ENCODE results near the gene EXD3.

EXD3 gene

DNA sequence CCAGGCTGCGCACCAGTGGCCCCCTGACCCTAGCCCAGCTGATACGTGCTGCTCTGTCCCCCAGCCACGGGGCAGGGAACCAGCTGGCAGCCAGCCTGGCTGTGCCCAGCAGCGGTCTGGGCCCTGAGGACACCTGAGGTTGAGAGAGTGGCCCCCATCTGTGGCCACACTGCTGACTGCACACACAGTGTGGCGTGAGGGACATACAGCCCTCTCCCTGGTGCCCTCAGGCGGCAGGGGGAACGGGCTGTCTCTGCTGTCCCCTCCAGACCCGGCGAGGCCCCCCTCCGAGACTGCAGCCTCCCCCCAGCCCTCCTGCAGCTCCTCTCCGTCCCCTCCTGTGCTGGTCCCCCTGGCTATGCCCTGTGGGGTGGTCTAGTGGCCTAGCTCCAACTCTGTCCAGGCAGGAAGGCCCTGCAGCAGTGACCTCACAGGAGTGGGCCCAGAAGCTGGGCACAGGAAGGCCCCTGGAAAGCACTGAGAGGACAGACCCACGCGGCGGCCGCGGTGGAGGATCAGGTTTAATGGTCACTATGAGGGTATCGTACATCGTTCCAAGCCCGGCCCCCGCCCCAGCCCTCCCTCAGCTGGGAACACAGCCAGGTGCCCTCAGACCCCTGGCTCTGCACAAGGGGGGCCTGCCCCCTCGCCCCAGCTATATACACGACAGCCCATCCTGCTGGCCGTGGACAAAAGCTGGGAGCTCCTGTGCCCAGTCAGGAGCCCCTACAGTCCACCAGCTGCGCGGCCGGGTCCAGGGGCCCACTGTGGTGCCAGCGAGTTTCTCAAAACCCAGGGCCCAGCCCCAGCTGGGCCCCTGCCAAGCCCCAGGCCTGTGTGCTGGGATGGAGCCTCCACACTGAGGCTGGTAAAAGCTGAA is 25.0 kb upstream of the EXD3 start:
- DNase-seq (ENCODE audit: low read depth), result no peak

DNA sequence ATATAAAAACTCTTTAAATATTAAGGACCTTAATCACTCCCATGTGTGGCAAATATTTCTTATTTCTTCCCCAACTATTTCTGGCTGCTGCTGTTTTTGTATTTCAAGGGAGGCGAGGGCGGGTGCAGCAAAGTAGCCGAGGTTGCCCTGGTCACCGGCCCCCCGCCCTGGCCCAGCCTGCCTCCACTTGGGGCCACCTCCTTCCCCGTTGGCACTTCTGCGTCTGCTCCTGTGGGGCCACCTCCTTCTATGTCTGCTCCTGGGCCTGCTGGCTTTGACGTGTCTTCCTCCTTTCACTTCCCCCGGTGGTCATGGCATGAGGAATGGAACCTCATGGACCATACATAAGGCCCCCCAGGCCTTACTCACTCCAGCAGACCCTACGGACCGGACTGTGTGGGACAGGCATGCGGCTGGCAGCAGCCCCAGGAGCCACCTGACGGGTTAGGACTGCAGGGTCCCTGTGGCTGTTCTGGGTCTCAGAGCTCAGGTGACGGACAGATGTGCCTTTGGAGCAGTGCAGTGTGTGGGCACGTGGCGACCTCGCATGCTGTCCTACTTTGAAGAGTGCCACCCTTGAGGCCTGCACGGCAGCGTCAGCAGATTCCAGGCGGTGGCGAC is 24.0 kb upstream of the EXD3 start:
- no peak for DNase-seq (ENCODE audit: low read depth)

DNA sequence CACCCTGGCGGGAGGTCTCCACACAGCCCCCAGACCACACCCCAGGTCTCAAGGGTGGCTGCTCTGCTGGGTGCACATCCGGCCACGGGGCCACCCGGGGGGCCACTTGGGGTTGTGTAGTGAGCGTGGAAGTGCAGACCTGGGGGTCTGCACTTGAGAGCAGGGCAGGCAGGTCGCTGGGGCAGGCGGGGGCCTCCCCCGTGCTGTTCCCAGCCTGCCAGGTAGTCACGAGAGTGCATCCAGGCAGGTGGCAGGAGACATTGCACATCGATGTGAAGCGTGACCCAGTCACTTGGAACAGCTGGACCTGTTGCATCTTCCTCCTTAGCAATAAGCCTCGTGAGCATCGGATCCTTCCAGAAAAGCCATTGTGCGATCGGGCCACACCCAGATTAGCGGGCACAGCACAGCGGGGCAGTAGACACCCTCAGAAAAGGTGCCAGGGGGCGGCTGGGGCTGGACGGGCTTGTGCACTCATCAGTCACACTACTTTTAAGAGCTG is 23.0 kb upstream of the EXD3 start:
- DNase-seq (ENCODE audit: low read depth), result no peak

DNA sequence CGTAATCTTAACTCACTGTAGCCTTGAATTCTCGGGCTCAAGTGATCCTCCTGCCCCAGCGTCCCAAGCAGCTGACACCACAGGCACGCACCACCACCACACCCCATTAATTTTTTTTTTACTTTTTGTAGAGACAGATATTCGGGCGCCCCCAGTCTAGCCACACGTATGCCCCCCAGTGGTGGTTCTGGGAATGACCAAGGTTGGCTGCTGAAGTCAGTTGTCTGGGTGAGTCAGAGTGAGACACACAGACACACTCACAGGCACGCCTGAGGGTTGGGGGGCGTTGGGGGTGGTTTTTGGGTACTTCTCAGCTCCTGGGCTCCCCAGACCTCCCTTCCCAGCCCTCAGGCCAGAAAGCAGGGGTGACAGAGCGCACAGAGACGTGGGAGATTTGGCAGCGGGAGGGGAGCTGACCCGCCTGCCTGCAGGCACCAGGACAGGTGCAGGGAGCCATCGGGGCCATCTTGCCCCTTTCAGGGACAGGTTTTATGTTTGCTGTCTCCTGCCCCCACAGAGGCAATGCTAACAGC is 22.4 kb upstream of the EXD3 start:
- peak; percentile 77 for DNase-seq (ENCODE audit: low read depth)

DNA sequence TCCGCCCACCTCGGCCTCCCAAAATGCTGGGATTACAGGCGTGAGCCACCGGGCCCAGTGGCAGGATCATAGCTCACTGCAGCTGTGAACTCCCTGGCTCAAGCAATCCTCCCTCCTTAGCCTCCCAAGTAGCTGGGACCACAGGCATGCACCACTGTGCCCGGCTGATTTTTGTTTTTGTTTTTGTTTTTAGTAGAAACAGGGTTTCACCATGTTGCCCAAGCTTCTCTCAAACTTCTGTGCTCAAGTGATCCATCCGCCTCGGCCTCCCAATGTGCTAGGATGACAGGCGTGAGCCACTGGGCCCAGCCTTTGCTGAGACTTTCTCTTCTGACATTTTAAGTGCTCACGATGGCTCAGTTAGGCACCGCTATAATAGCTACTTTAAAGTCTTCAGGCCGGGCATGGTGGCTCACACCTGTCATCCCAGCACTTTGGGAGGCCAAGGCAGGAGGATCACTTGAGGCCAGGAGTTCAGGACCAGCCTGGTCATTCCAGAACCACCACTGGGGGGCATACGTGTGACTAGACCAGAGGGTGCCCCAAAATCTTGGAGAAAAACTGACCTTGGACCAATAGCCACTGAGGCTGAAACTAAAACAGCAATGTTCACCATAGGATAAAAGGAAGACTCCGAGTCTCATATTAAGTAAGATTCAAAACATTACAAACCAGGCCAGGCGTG is 21.3 kb upstream of the EXD3 start:
- no peak for DNase-seq (ENCODE audit: low read depth)

DNA sequence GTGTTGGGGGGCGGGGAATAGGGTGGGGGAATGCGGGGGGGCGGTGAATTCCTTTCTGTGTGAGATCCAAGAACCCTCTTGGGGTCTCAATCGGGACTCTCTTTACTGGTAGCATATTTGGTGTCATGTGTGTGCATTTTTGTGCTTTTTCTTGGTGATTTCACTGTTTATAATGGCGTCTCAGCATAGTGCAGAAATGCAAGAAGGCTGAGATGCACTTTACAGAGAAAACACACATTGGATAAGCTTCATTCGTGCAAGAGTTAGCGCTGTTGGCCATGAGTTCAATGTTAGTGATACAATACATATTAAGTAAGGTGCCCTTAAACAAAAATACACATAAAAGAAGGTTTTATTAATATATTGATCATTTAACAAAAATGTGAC is 19.0 kb upstream of the EXD3 start:
- DNase-seq (ENCODE audit: low read depth), result no peak

DNA sequence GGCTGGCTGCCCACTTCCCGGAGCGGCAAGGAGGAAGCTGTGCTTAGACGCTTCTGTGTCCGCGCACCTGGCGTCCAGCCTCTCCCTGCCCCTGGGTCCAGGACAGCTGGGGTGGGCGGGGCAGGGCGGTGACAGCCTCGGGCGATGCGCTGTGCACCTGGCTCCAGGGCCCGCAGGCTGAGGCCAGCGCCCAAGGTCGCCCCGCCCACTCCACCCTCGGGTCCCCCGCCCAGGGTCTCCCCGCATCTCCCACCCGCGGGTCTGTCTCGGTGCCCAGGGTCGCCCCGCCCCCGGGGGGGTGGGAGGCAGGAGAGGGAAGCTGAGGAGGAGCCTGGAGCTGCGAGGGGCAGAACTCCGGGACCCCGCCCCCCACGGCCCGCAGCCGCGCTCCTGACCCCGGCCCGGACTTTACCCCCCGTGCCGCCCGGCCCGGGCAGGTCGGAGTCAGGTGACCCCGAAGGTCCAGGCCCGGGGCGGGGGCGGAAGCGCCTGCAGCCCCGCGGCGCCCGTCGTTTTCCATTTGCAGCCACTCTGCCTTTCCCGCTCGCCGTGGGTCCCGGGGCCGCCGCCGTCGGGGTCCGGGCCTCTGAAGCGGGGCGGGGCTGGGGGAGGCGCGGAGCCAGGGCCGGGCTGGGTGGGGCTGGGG is 18.4 kb upstream of the EXD3 start, which contains the start of gene ENTPD8:
TSS of gene ENTPD8 (minus strand) at position 69 of the 646 bp plus-strand sequence. CDS start 3,072 bp downstream, outside the sequence.
- no peak for DNase-seq (ENCODE audit: low read depth)

DNA sequence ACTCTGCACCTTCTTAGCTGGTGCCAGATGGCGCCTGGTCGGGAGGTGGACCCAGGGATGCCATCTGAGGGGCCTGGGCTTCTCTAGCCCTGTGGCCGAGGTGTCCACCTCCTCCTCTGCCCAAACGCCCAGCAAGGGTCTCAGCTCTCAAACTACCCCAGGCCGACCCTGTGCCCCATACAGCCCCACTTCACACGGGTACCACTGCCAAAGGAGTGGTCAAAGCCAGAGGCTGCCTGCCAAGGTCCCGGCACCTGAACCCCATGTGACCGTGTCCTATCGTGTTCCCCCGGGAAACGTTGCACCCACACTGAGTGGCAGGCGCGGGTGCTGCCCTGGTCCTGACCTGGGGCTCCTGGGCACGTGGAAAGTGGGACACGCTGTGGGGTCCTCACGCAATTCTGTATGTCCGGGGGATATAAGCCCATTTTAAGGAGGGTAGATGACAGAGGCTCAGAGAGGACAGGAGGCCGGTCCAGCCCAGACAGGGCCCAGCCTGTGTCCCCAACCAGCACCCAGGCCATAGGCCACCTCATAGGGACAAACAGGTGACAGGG is 16.3 kb upstream of the EXD3 start:
- no peak for DNase-seq (ENCODE audit: low read depth)

DNA sequence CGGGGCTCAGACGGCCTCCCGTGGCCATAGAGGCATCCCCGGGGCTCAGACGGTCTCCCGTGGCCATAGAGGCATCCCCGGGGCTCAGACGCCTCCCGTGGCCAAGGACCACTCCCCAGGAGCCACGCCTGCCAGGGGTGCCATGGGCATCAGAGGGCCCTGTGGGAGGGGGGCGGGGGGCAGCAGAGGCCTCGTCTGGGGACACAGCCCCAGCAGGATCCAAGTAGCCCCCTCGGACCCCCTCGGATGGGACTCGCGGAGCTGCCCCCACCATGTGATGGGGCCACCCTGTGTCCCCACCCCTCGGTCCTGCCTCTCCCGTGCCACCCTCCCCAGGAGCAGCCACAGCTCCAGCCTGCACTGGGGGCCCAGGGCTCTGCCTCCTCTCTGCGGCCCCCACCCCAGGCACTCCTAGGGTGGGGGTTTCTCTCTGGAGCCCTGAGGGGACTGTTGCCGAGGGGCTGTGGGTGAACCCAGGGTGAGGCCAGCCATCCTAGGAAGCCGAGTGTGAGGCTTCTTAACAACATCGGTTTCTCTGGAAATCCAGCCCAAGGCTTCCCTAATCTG is 15.7 kb upstream of the EXD3 start:
- DNase-seq (ENCODE audit: low read depth), result no peak

DNA sequence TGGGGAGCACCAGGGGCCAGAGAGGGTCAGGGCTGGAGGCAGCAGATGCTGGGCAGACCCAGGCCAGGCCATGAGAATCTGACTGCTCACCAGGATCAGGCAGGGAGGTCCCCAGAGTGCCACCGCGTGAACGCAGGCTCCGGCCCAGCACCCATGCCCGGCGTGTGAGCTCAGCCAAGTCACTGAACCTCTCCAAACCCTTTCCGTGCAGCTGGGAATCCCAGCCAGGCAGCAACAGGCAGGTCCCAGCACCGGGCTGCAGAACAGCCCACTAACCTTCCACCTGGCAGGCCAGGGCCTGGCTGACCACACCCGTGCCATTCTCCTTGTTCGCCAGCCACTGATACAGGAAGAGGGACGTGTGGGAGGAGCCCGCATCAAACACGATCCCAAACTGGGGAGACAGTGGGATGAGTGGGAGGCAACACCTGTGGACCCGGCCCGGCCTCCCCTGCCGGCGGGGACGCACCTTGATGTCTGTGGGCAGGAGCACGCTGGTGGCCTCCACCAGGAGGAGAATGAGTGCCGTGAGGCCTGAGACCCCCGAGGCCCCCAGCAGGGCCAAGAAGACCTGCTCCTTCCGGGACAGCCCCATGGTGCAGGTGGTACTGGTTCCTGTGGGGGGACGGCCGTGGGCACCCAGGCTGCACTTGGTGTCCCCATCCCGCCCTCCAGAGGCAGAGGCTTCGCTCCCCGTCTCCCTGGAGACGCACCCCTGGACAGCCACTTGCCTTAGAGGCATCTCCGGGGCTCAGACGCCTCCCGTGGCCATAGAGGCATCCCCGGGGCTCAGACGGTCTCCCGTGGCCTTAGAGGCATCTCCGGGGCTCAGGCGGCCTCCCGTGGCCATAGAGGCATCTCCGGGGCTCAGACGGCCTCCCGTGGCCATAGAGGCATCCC is 15.0 kb upstream of the EXD3 start:
- no peak for DNase-seq (ENCODE audit: low read depth)

DNA sequence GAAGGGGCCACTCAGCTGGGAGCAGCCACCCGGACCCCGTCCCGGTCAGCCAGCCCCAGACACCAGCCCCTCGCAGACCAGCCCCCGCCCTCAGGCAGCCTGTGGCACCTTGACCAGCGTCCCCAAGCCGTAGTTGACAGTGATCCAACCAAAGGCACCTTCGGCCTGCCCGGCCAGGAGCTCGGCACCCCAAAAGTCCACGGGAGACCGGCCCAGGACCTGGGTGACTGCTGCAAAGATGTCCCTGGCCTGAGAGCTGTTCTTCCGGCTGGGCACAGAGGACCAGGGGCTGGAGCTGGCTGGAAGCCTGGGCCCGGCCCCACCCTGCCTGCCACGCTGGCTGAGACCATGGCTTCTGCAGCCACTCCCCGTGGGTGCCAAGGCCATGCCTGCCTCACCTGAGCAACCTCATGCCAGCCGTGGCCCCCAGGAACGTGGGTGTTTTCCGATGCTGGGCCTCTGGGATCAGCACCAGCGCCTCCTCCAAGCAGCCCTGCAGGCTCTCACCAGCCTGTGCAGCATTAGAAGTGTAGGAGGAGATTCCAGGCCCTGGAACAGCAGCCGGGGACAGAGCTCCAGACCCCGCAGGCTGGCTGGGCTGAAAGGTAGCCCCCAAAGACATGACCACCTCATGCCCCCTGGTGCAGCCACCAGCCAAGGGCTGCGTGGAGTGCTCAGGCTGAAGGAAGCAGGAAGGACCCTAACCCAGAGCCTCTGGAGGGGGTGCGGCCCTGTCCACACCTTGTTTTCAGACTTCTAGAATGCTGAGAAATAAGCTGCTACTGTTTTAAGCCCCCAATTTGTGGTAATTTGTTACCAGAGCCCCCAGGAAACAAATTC is 14.0 kb upstream of the EXD3 start:
- no peak for DNase-seq (ENCODE audit: low read depth)

DNA sequence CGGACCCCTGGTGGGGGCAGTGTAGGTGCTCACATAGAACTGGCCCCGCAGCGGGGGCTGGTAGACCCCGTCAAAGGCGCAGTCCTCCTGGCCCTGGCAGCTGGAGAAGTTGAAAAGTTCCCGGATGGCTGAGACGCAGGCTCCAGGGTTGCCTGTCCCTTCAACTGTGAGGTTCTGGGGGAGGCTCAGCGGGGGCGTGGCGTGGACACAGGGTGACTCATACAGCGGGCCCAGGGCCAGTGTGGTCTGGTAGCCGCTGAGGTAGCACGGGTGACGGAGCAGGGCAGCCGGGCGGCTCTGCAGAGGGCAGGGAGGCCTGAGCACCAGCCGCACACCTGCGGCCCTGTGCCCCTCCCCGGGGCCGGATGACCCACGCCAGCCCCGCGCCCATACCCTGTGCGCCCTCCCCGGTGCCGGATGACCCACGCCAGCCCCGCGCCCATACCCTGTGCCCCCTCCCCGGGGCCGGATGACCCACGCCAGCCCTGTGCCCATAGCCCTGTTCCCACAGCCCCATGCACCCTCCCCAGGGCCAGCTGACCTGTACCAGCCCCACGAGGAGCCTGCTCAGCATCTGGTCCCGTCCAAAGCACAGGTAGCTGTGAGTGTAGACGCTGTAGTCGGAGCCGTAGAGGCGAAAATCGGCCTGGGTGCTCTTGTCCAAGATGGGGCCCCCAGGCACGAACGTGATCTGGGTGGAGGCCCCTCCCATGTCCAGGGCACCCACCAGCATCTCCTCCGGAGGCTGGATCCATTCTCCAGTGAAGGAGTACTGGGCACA is 13.2 kb upstream of the EXD3 start:
- DNase-seq (ENCODE audit: low read depth), result no peak

DNA sequence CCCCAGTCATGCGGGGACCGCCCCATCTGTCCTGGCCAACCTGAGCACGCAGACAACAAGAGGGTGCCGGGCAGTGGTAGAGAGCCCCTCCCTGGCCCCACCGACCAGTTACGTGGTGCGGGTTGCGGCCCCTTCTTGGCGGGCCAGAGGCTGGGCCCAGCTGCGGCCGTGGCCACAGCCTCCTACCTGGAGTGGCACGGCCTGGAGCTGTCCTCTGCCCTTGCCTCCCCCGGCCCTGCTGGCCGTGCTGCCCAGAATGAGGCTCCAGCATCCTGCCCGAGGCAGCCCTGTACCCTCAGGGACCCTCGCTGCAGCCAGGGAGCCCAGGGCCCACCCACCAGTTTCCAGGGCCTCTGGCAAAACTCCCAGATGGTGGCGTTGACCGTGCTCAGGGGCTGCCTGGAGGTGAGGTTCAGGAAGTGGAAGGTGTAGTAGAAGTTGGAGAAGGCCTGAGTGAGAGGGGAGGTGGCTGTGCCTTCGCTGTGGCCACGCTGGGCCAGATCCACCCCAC is 12.5 kb upstream of the EXD3 start:
- no peak for DNase-seq (ENCODE audit: low read depth)

DNA sequence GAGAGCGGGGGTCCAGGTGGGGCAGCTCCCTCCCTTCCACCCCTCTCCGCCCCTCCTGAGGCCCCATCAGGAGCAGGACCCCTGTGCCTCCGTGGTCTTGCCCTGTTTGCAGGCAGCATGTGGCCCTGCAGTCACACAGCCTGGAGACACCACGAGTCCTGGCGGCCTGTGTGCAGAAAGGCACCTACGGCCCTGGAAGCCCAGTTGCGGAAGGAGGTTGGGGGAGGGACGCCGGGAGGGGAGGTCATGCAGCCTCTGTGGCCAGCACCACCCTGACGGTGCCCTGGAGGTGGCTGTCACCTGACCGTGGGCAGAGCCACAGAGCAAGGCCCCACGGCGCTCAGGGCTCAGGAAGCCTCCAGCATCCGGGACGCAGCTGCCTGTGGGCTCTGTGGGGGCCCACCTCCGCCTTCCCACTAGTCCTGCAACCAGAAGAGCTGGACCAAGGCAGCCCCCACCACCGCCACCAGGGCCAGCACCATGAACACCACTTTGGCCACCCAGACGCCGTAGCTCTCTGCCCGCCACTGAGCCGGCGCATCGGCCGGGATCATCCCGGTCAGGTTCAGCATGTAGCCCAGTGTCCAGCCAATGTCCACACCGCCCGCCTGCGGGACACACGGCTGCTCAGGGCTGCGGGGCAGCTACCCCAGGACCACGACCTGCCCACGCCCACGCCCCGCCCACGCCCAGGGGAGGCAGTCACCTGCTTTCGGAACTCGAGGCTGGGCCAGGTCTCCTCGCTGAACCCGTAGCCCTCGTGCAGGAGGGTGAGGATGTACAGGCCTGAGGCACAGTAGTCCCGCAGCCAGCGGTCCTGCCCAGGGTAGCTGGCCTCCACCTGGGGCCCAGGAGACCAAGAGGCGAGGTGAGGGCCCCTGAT is 11.8 kb upstream of the EXD3 start:
- DNase-seq (ENCODE audit: low read depth), result no peak

DNA sequence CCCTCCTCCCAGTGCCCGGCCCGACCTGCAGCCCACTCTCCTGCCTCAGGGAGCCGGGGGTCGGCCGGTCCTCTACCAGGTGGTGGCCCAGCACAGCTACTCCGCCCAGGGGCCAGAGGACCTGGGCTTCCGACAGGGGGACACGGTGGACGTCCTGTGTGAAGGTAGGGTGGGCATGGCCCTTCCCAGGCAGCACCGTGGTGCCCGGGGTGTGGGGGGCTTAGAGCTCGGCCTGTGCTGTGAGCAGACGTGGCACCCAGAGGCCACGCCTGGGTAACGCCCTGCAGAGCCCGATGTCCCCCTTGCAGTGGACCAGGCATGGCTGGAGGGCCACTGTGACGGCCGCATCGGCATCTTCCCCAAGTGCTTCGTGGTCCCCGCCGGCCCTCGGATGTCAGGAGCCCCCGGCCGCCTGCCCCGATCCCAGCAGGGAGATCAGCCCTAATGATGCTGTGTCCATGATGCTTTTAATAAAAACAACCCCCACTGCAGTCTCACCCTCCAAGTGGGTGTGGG is 11.0 kb upstream of the EXD3 start:
- DNase-seq (ENCODE audit: low read depth), result no peak

DNA sequence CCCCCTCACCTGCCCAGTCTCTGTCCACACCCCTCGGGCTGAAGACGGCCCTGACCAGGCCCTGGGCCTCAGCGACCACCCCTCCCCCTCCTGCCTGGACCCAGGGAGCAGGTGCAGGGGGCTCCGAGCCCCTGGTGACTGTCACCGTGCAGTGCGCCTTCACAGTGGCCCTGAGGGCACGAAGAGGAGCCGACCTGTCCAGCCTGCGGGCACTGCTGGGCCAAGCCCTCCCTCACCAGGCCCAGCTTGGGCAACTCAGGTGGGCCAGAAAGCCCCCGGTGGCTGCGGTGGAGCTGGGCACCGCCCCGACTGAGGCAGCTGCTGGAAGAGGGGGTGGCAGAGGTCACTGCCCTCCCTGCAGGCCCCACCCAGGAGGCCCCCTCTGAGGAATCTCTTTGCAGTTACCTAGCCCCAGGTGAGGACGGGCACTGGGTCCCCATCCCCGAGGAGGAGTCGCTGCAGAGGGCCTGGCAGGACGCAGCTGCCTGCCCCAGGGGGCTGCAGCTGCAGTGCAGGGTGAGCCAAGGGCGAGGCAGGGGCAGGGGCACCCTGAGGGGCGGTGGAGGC is 10.5 kb upstream of the EXD3 start:
- no peak for DNase-seq (ENCODE audit: low read depth)

Data from activated T-cell treated with anti-CD3 and anti-CD28 coated beads for 24 hours (primary cell).